Transverse colon (tissue), 4 donors: Measurements from ENCODE around the gene RHOD. TPM values are rescaled to one million over a fixed set of nuclear protein-coding genes. Genes with fewer than 3 reads are reported as not detected.

Experiments
- DNase-seq: peaks from one replicate; pipeline ENCODE4 v3.0.0-alpha.2; 2019
- H3K27ac ChIP-seq, 4 donors: fragments of 200-600 bp; sonication (generic); 2 replicates each; pipeline ENCODE4 v1.5.1; 2016 to 2018; ENCODE audit warnings: inconsistent platforms in 4 of 4
- H3K27me3 ChIP-seq: fragments of 200-600 bp; sonication (generic); 2 replicates; pipeline ENCODE4 v1.5.1; 2017; ENCODE audit warnings: inconsistent platforms
- H3K36me3 ChIP-seq, 4 donors: fragments of 200-600 bp; sonication (generic); 2 replicates each; pipeline ENCODE4 v1.5.1; 2017 to 2019; ENCODE audit warnings: inconsistent platforms in 4 of 4
- H3K4me1 ChIP-seq, 4 donors: fragments of 200-600 bp; sonication (generic); 2 replicates each; pipeline ENCODE4 v1.5.1; 2017 to 2020; ENCODE audit warnings: inconsistent platforms in 4 of 4
- H3K4me3 ChIP-seq, 4 donors: fragments of 200-600 bp; sonication (generic); 1 replicate in 1 of 4; 2 replicates in 3 of 4; pipeline versions ENCODE4 v1.5.1 to v1.6.1; 2017 to 2019; ENCODE audit warnings: inconsistent platforms in 4 of 4
- H3K9me3 ChIP-seq, 2 donors: fragments of 200-600 bp; sonication (generic); 2 replicates each; pipeline ENCODE4 v1.5.1; 2017 to 2019; ENCODE audit warnings: inconsistent platforms in 2 of 2
- CTCF ChIP-seq, 5 experiments: fragments of 200-600 bp in 3 of 5; fragments of 450-650 bp in 2 of 5; sonication (generic) in 3 of 5; IDR thresholded peaks; 1 replicate in 2 of 5; 2 replicates in 3 of 5; pipeline ENCODE4 v1.5.1; 2016 to 2017; ENCODE audit warnings: antibody characterized with exemption in 5 of 5, inconsistent platforms in 3 of 5, mild to moderate bottlenecking in 2 of 5, moderate library complexity in 1 of 5
- EP300 ChIP-seq: sonication (generic); formaldehyde crosslinking; IDR thresholded peaks from one replicate; pipeline ENCODE4 v1.6.1; 2017; ENCODE audit warnings: antibody characterized with exemption, low read depth
- POLR2A ChIP-seq: fragments of 450-650 bp; IDR thresholded peaks from one replicate; pipeline ENCODE4 v1.6.1; 2016; ENCODE audit warnings: antibody characterized with exemption, mild to moderate bottlenecking, moderate library complexity
- POLR2AphosphoS5 ChIP-seq, 3 donors: sonication (generic); formaldehyde crosslinking; IDR thresholded peaks; one replicate each; pipeline ENCODE4 v1.6.1; 2016; ENCODE audit warnings: antibody characterized with exemption in 3 of 3
- WGBS, 2 donors: methylation state at CpG; one replicate each; pipeline ENCODE4 v1.1.5; 2018; ENCODE audit warnings: low coverage in 1 of 2; 5-methylcytosine and 5-hydroxymethylcytosine counted together
- in situ Hi-C, 4 donors: fragments of 200-750 bp; cut with MboI; loops; one replicate each; pipeline versions ENCODE4 v1.15.0 to v1.15.1; 2017; ENCODE audit warnings: low sequenced_read_pairs in 3 of 4, low pct_ligation_motif_present in 1 of 4, low pct_unique_long_range_greater_than_20kb in 1 of 4
- intact Hi-C: fragments of 100-400 bp; cut with DNase I; formaldehyde crosslinking; loops from one replicate; pipeline ENCODE4 v1.15.1; 2023; ENCODE audit warnings: low total_unique reads
- total RNA-seq, 4 donors: library from RNA; depleted of rRNA; stranded (reverse); fragments of >200 nt; gene quantifications; one replicate each; pipeline ENCODE4 v1.1.0, GENCODE V29; 2016

Gene RHOD
- total RNA-seq, 4 donors from 2014 or later: 1.2 to 54.6 (median 5.8) TPM

- Histone ChIP-seq H3K27ac (no peak overlapping the region), H3K9me3 (no peaks in the 10 kb centered on the region), H3K36me3 (no peaks in the 10 kb centered on the region), H3K4me1 (peaks cover 5 to 26% (median 11%) of the 10 kb centered on the region in 4 donors), H3K27me3 (no peaks in the 10 kb centered on the region), H3K4me3 (no peak overlapping the region)
- WGBS, 2 donors: 82% methylated on average over 9 of the region's 9 CpGs; no CpG with 5 or more reads in 1 of the 2 donors
- in situ Hi-C loops: no loop called here
- TF ChIP-seq POLR2A (no peak), EP300 (no peak), POLR2AphosphoS5 (IDR thresholded peaks at IDR 0.05) (no peak), CTCF (IDR thresholded peaks at IDR 0.05) (no peak)
- no peak for DNase-seq
- intact Hi-C loops: no loop called here
These were observed 17.3 kb downstream of the RHOD start for GRCh38 chr11:67073908-67074307.

- Histone ChIP-seq H3K4me3 (no peak overlapping the region), H3K27me3 (no peaks in the 10 kb centered on the region), H3K4me1 (peaks cover 5 to 25% (median 10%) of the 10 kb centered on the region in 4 donors), H3K9me3 (no peaks in the 10 kb centered on the region), H3K27ac (no peak overlapping the region), H3K36me3 (no peaks in the 10 kb centered on the region)
- WGBS, 2 donors: 81 to 86% methylated on average over 2 to 6 of the region's 6 CpGs
- intact Hi-C loops (no loop called here), in situ Hi-C loops (no loop called here)
- TF ChIP-seq POLR2A: no peak
- no peak for TF ChIP-seq POLR2AphosphoS5 (IDR thresholded peaks at IDR 0.05)
- TF ChIP-seq EP300: no peak
- no peak for TF ChIP-seq CTCF (IDR thresholded peaks at IDR 0.05)
- DNase-seq: no peak
These were observed 19.6 kb downstream of the RHOD start for GRCh38 chr11:67076202-67076601.

GRCh38 chr11:67079065-67079705 is 22.5 kb downstream of the RHOD start:
- intact Hi-C loops (no loop called here), in situ Hi-C loops (no loop called here)
- no peak for DNase-seq
- Histone ChIP-seq H3K36me3 (no peaks in the 10 kb centered on the region), H3K9me3 (no peaks in the 10 kb centered on the region), H3K27ac (no peak overlapping the region), H3K4me3 (no peak overlapping the region), H3K27me3 (no peaks in the 10 kb centered on the region), H3K4me1 (peaks cover 5 to 31% (median 17%) of the 10 kb centered on the region in 4 donors)
- TF ChIP-seq POLR2AphosphoS5 (IDR thresholded peaks at IDR 0.05) (no peak), EP300 (no peak), POLR2A (no peak), CTCF (IDR thresholded peaks at IDR 0.05) (no peak)
- WGBS, 2 donors: 83 to 93% methylated on average over 2 to 6 of the region's 6 CpGs

- Histone ChIP-seq H3K36me3 (no peaks in the 10 kb centered on the region), H3K4me3 (no peak overlapping the region), H3K9me3 (no peaks in the 10 kb centered on the region), H3K4me1 (peaks cover 5 to 28% (median 17%) of the 10 kb centered on the region in 4 donors), H3K27me3 (no peaks in the 10 kb centered on the region), H3K27ac (no peak overlapping the region)
- no peak for TF ChIP-seq CTCF (IDR thresholded peaks at IDR 0.05)
- TF ChIP-seq POLR2A: no peak
- TF ChIP-seq EP300: no peak
- no peak for TF ChIP-seq POLR2AphosphoS5 (IDR thresholded peaks at IDR 0.05)
- peak; percentile 14 for DNase-seq
- in situ Hi-C loops (loop anchor here in 2 of 4 donors (5.0 kb wide), 1 partner anchor 85 kb away; no protein-coding TSS in a partner anchor), intact Hi-C loops (loop anchor here (10.0 kb wide), 1 partner anchor 83 kb away; no protein-coding TSS in a partner anchor)
- 47 to 78% methylated on average over 11 to 20 of the region's 20 CpGs for WGBS, 2 donors
These were observed 25.6 kb downstream of the RHOD start for GRCh38 chr11:67082071-67082791.
